GM12892 (cell line): ENCODE measurements around the gene URM1.

Experiments
- DNase-seq: peaks from one replicate; pipeline ENCODE4 v3.0.0; 2011; ENCODE audit not compliant: insufficient read length
- FAIRE-seq: peaks from 2 replicates; lab custom pipeline; 2011; peaks lifted over from hg19 to GRCh38; lab: Jason Lieb, UNC
- POLR2A ChIP-seq: IDR thresholded peaks from 2 replicates; pipeline ENCODE4 v1.6.1; 2011; ENCODE audit warnings: low read depth, low read length, control low read depth
- POLR2AphosphoS5 ChIP-seq: IDR thresholded peaks from 2 replicates; pipeline ENCODE4 v1.6.1; 2011; ENCODE audit warnings: low read depth, low read length, control low read depth
- TAF1 ChIP-seq: IDR thresholded peaks from 2 replicates; pipeline ENCODE4 v1.6.1; 2011; ENCODE audit warnings: low read depth, mild to moderate bottlenecking, control low read depth, low read length, borderline replicate concordance

Gene URM1

GRCh38 chr9:128358090-128358489 lies 13.1 kb upstream of the URM1 start:
- no peak for TF ChIP-seq POLR2AphosphoS5
- no peak for TF ChIP-seq POLR2A
- no peak for TF ChIP-seq TAF1
- DNase-seq (no peak), FAIRE-seq (no peak)

- TF ChIP-seq POLR2AphosphoS5 (no peak), TAF1 (no peak), POLR2A (no peak)
- FAIRE-seq (no peak), DNase-seq (no peak)
Observed at GRCh38 chr9:128358861-128359260, 12.3 kb upstream of the URM1 start.

- DNase-seq (no peak), FAIRE-seq (no peak)
- TF ChIP-seq POLR2AphosphoS5: no peak
- TF ChIP-seq POLR2A: no peak
- no peak for TF ChIP-seq TAF1
Observed at GRCh38 chr9:128360826-128361225, 10.3 kb upstream of the URM1 start.

GRCh38 chr9:128361296-128361985 lies 9.7 kb upstream of the URM1 start:
- TF ChIP-seq TAF1 (no peak), POLR2AphosphoS5 (no peak), POLR2A (no peak)
- no peak for DNase-seq
- FAIRE-seq: no peak

- peak; percentile 77 for DNase-seq
- peak; percentile 82 for FAIRE-seq
- TF ChIP-seq POLR2AphosphoS5 (no peak), POLR2A (no peak; the same call in 1 of the 2 replicates), TAF1 (no peak)
Observed at GRCh38 chr9:128361986-128362646, 9.1 kb upstream of the URM1 start.

GRCh38 chr9:128362774-128363173 lies 8.4 kb upstream of the URM1 start:
- DNase-seq (no peak), FAIRE-seq (no peak)

GRCh38 chr9:128365525-128365924 lies 5.6 kb upstream of the URM1 start:
- TF ChIP-seq POLR2AphosphoS5 (no peak), TAF1 (no peak), POLR2A (no peak)
- no peak for DNase-seq
- FAIRE-seq: no peak

More at GRCh38 chr9:128362774-128363173, 8.4 kb upstream of the URM1 start:
- no peak for TF ChIP-seq POLR2A
- no peak for TF ChIP-seq TAF1
- no peak for TF ChIP-seq POLR2AphosphoS5

- TF ChIP-seq TAF1: no peak
- no peak for TF ChIP-seq POLR2AphosphoS5
- TF ChIP-seq POLR2A: no peak
- FAIRE-seq (no peak), DNase-seq (no peak)
Observed at GRCh38 chr9:128369024-128369706, 2.0 kb upstream of the URM1 start.

- FAIRE-seq (no peak), DNase-seq (no peak)
- TF ChIP-seq POLR2AphosphoS5 (no peak), TAF1 (no peak), POLR2A (no peak)
Observed at GRCh38 chr9:128370367-128370751, 815 bp upstream of the URM1 start.

- FAIRE-seq (no peak), DNase-seq (no peak)
- TF ChIP-seq POLR2A (no peak), POLR2AphosphoS5 (no peak), TAF1 (no peak)
Observed at GRCh38 chr9:128371630-128372117, 500 bp downstream of the URM1 start.

GRCh38 chr9:128372188-128372641 lies 1.0 kb downstream of the URM1 start:
- no peak for FAIRE-seq
- no peak for TF ChIP-seq POLR2A
- TF ChIP-seq POLR2AphosphoS5: no peak
- no peak for TF ChIP-seq TAF1
- DNase-seq: no peak

GRCh38 chr9:128372784-128373183 lies 1.6 kb downstream of the URM1 start:
- DNase-seq (no peak), FAIRE-seq (no peak)
- TF ChIP-seq TAF1 (no peak), POLR2A (no peak), POLR2AphosphoS5 (no peak)
